GM12891 (cell line): ENCODE data around the gene ZCCHC4. TPM values are rescaled to one million over a fixed set of nuclear protein-coding genes. Genes with fewer than 3 reads are reported as not detected.

Source experiments
- DNase-seq: peaks from one replicate; pipeline ENCODE4 v3.0.0; 2011; ENCODE audit warnings: low spot score; ENCODE audit not compliant: insufficient read length
- FAIRE-seq: peaks from 2 replicates; lab custom pipeline; 2011; peaks lifted over from hg19 to GRCh38; lab: Jason Lieb, UNC
- PAX5 ChIP-seq: IDR thresholded peaks from 2 replicates; pipeline ENCODE4 v1.6.1; 2011; ENCODE audit warnings: low read length, moderate library complexity, mild to moderate bottlenecking; ENCODE audit not compliant: insufficient read depth, severe bottlenecking
- POLR2A ChIP-seq: IDR thresholded peaks from 2 replicates; pipeline ENCODE4 v1.6.1; 2011; ENCODE audit warnings: low read depth, low read length, control low read depth
- POLR2AphosphoS5 ChIP-seq: IDR thresholded peaks from 2 replicates; pipeline ENCODE4 v1.6.1; 2011; ENCODE audit warnings: low read depth, low read length, control low read depth
- POU2F2 ChIP-seq: IDR thresholded peaks from 2 replicates; pipeline ENCODE4 v1.6.1; 2011; ENCODE audit warnings: low read depth, mild to moderate bottlenecking, control low read depth, low read length, moderate library complexity
- SPI1 ChIP-seq: IDR thresholded peaks from 2 replicates; pipeline ENCODE4 v1.6.1; 2011; ENCODE audit warnings: low read depth, low read length, control low read depth
- TAF1 ChIP-seq: IDR thresholded peaks from 2 replicates; pipeline ENCODE4 v1.6.1; 2011; ENCODE audit warnings: low read depth, low read length, control low read depth
- polyA plus RNA-seq: library from polyadenylated mRNA; unstranded; fragments of >200 nt; gene quantifications from one replicate; pipeline ENCODE4 v1.2.1, GENCODE V29; 2012; ENCODE audit warnings: low read depth, missing spikeins, inconsistent platforms; ENCODE audit not compliant: missing spikeins

ZCCHC4 gene
- polyA plus RNA-seq = 4.3 TPM

GRCh38 chr4:25312496-25313200 lies at the start of gene ZCCHC4:
Gene ZCCHC4, plus strand, starts transcription at chr4:25312774. Its CDS starts 36 bp downstream, at chr4:25312810.
- TF ChIP-seq POU2F2 (peak; percentile 61), PAX5 (peak; percentile 31), TAF1 (peak; percentile 89), SPI1 (0 out of 2 replicates have a peak, but pooled peaks have one; percentile 32), POLR2A (peak; percentile 90), POLR2AphosphoS5 (peak; percentile 76)
- peak; percentile 85 for FAIRE-seq

GRCh38 chr4:25271866-25272265 lies 40.7 kb upstream of the ZCCHC4 start:
- TF ChIP-seq POU2F2 = no peak
- TF ChIP-seq SPI1 = no peak
- TF ChIP-seq TAF1 = no peak
- TF ChIP-seq POLR2A = no peak
- TF ChIP-seq PAX5 = no peak
- no peak for TF ChIP-seq POLR2AphosphoS5
- FAIRE-seq (no peak), DNase-seq (no peak)

More at GRCh38 chr4:25312496-25313200, at the start of gene ZCCHC4:
- DNase-seq = peak; percentile 54

- DNase-seq (no peak), FAIRE-seq (no peak)
- TF ChIP-seq POLR2A (no peak), POU2F2 (no peak), PAX5 (no peak), SPI1 (no peak), POLR2AphosphoS5 (no peak), TAF1 (no peak)
Measured at GRCh38 chr4:25280210-25280609, 32.4 kb upstream of the ZCCHC4 start.

GRCh38 chr4:25283948-25284347 lies 28.6 kb upstream of the ZCCHC4 start:
- no peak for FAIRE-seq
- TF ChIP-seq POU2F2 = no peak
- TF ChIP-seq TAF1 = no peak
- no peak for TF ChIP-seq SPI1
- no peak for TF ChIP-seq POLR2A
- no peak for TF ChIP-seq POLR2AphosphoS5
- TF ChIP-seq PAX5 = no peak
- DNase-seq = no peak

GRCh38 chr4:25284466-25284865 lies 28.1 kb upstream of the ZCCHC4 start:
- TF ChIP-seq PAX5 (no peak), POLR2A (no peak), TAF1 (no peak), POLR2AphosphoS5 (no peak), POU2F2 (no peak), SPI1 (no peak)
- DNase-seq (no peak), FAIRE-seq (no peak)

- no peak for TF ChIP-seq TAF1
- TF ChIP-seq POLR2A = no peak
- TF ChIP-seq SPI1 = no peak
- no peak for TF ChIP-seq PAX5
- TF ChIP-seq POU2F2 = no peak
- TF ChIP-seq POLR2AphosphoS5 = no peak
- DNase-seq (no peak), FAIRE-seq (no peak)
Measured at GRCh38 chr4:25290490-25291067, 22.0 kb upstream of the ZCCHC4 start.

- FAIRE-seq = no peak
- TF ChIP-seq PAX5 = no peak
- no peak for TF ChIP-seq POU2F2
- TF ChIP-seq POLR2AphosphoS5 = no peak
- no peak for TF ChIP-seq TAF1
- TF ChIP-seq SPI1 = no peak
- TF ChIP-seq POLR2A = no peak
- no peak for DNase-seq
Measured at GRCh38 chr4:25291158-25291733, 21.3 kb upstream of the ZCCHC4 start.

GRCh38 chr4:25297528-25298242 lies 14.9 kb upstream of the ZCCHC4 start:
- peak; percentile 67 for FAIRE-seq
- no peak for TF ChIP-seq SPI1
- peak; percentile 41; the same call in 1 of the 2 replicates for TF ChIP-seq POU2F2
- DNase-seq = no peak

- no peak for FAIRE-seq
- no peak for TF ChIP-seq POU2F2
- TF ChIP-seq PAX5 = no peak
- no peak for TF ChIP-seq TAF1
- no peak for TF ChIP-seq POLR2AphosphoS5
- TF ChIP-seq SPI1 = no peak
Measured at GRCh38 chr4:25299476-25300203, 12.9 kb upstream of the ZCCHC4 start.

More at GRCh38 chr4:25299476-25300203, 12.9 kb upstream of the ZCCHC4 start:
- no peak for DNase-seq
